BLaER1 treated with 17β-estradiol and CSF1 and Interleukin-3, amounts not matched to agents 10 nM and 100 nM (cell line): ENCODE results near the gene MRFAP1L1.
A peak's percentile ranks its signal among the peaks of the same experiment; 100 is the strongest.

Experiments
- H3K27ac ChIP-seq, 11 experiments: shearing (Covaris generic); formaldehyde crosslinking; 2 replicates each; pipeline ENCODE4 v1.8.1; 2022
- H3K27me3 ChIP-seq, 11 experiments: shearing (Covaris generic); formaldehyde crosslinking; 2 replicates each; pipeline ENCODE4 v1.8.1; 2022
- H3K36me3 ChIP-seq, 11 experiments: shearing (Covaris generic); formaldehyde crosslinking; 2 replicates each; pipeline ENCODE4 v1.8.1; 2022
- H3K4me1 ChIP-seq, 10 experiments: shearing (Covaris generic); formaldehyde crosslinking; 2 replicates each; pipeline ENCODE4 v1.8.1; 2022
- H3K4me2 ChIP-seq, 11 experiments: shearing (Covaris generic); formaldehyde crosslinking; 2 replicates each; pipeline ENCODE4 v1.8.1; 2022
- H3K4me3 ChIP-seq, 10 experiments: shearing (Covaris generic); formaldehyde crosslinking; 2 replicates each; pipeline ENCODE4 v1.8.1; 2022
- H3K9ac ChIP-seq, 11 experiments: shearing (Covaris generic); formaldehyde crosslinking; 2 replicates each; pipeline ENCODE4 v1.8.1; 2022
- H3K9me3 ChIP-seq, 11 experiments: shearing (Covaris generic); formaldehyde crosslinking; replicated peaks in 1 of 11; 2 replicates each; pipeline ENCODE4 v1.8.1; 2022
- H4K20me1 ChIP-seq, 11 experiments: shearing (Covaris generic); formaldehyde crosslinking; 2 replicates each; pipeline ENCODE4 v1.8.1; 2022
- Cebpa-rat ChIP-seq, 11 experiments: shearing (Covaris generic); IDR thresholded peaks; 2 replicates each; pipeline ENCODE4 v1.8.1; 2022

Gene MRFAP1L1

GRCh38 chr4:6692379-6692778 is 17.3 kb downstream of the MRFAP1L1 start:
- Histone ChIP-seq H3K9me3 (no peaks in the 10 kb centered on the region; a peak in 1 of 22 replicates), H3K36me3 (no peaks in the 10 kb centered on the region), H4K20me1 (peaks cover 0 to 11% (median 0%) of the 10 kb centered on the region in 11 experiments; a peak in 4 of 22 replicates), H3K4me1 (peaks cover 85 to 98% (median 95%) of the 10 kb centered on the region in 10 experiments), H3K4me2 (peak overlapping the region; percentile 73 to 89 (median 82); a peak in 16 of 22 replicates), H3K27ac (peak overlapping the region in 9 of 11 experiments; percentile 67 to 83 (median 73); a peak in 16 of 22 replicates), H3K9ac (peak overlapping the region in 5 of 11 experiments; percentile 2 to 57 (median 24); a peak in 5 of 22 replicates), H3K27me3 (no peaks in the 10 kb centered on the region), H3K4me3 (no peak overlapping the region)
- TF ChIP-seq Cebpa-rat (IDR thresholded peaks at IDR 0.05): no peak

GRCh38 chr4:6689506-6689960 is 20.1 kb downstream of the MRFAP1L1 start:
- Histone ChIP-seq H3K9me3 (peaks cover 0 to 5% (median 0%) of the 10 kb centered on the region in 11 experiments; a peak in 2 of 22 replicates), H3K4me3 (peak overlapping the region in 4 of 10 experiments; percentile 19 to 40 (median 22); a peak in 3 of 20 replicates), H4K20me1 (peaks cover 0 to 11% (median 0%) of the 10 kb centered on the region in 11 experiments; a peak in 3 of 22 replicates), H3K27me3 (no peaks in the 10 kb centered on the region), H3K36me3 (no peaks in the 10 kb centered on the region), H3K4me1 (peaks cover 56 to 70% (median 68%) of the 10 kb centered on the region in 10 experiments), H3K9ac (peak overlapping the region in 10 of 11 experiments; percentile 6 to 72 (median 62); a peak in 17 of 22 replicates), H3K27ac (peak overlapping the region in 10 of 11 experiments; percentile 7 to 82 (median 68); a peak in 19 of 22 replicates), H3K4me2 (peak overlapping the region; percentile 72 to 92 (median 88))
- TF ChIP-seq Cebpa-rat (IDR thresholded peaks at IDR 0.05): no peak

DNA sequence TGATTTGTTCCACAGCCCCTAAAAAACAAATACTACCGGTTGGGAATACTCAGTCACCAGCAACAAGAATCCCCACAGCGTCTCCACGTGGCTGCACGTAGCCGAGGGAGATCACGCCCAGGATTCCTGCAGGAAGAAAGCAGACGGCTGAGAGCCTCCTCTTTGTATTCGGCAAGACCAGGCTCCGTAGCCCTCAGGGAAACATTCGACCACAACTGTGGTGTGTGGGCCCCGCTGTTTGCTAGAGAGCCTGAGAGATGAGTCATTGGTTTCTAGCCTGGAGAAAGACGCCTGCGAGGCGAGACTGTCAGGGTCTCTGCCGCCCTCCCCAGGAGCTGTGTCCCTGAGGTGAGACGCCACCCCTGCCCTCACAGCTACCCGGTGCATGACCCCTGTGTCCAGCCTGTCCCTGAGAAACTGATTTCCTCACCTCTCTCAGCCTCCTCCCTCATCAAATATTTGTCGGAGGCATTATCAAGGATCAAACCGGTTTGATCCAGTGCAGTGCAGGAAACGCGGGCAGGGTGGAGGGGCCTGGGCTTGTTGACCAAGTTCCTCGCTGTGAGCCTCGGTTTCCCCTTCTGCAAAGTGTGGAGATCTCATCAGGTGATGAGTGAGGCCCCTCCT is 20.7 kb downstream of the MRFAP1L1 start:
- Histone ChIP-seq H3K4me1 (peaks cover 51 to 65% (median 63%) of the 10 kb centered on the region in 10 experiments), H3K4me3 (peak overlapping the region in 4 of 10 experiments; percentile 19 to 40 (median 22); a peak in 4 of 20 replicates), H3K27ac (peak overlapping the region in 10 of 11 experiments; percentile 7 to 82 (median 68); a peak in 19 of 22 replicates), H3K4me2 (peak overlapping the region; percentile 72 to 92 (median 88)), H3K9me3 (peaks cover 0 to 5% (median 0%) of the 10 kb centered on the region in 11 experiments; a peak in 2 of 22 replicates), H3K27me3 (no peaks in the 10 kb centered on the region), H3K36me3 (no peaks in the 10 kb centered on the region), H3K9ac (peak overlapping the region in 10 of 11 experiments; percentile 6 to 72 (median 62); a peak in 18 of 22 replicates), H4K20me1 (peaks cover 0 to 11% (median 0%) of the 10 kb centered on the region in 11 experiments; a peak in 3 of 22 replicates)
- TF ChIP-seq Cebpa-rat (IDR thresholded peaks at IDR 0.05): no peak

DNA sequence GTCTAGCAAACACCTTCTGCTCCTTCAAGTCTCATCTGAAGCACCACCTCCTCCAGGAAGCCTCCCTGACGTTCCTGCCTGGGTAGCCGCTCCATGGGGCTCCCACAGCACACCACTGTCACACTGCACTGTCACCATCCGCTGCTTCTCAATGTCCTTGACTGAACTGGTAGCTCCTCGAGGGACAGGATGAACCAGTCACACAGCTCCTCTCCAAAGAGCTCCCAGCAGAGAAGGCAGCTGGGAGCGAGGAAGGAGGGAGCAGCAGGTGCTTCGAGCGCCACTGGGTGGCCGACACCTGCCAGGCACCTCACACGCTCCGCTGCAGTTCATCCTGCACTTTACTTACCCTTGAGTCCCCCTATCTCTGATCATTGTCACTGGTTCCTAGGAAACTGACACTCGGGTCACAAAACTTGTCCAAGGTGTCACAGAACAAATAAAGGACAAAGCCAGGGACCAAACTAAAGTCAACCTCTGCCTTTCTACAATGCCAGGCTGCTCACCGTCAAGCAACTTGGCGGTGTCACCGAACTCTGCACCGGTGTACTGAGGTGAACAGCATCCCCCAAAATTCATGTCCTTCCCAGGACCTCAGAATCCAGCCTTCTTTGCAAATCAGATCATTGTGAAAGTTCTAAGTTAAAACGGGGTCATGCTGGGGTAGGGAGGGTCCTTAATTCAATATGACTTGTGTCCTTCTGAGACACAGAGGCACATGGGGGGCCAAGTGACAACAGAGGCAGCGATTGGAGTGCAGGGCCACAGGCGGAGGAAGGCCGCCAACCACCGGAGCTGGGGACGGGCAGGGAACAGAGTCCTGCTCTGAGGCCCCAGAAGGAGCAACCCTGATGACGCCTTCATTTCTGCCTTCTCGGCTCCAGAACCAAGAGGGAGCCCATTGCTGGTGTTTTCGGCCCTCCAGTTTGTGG is 21.5 kb downstream of the MRFAP1L1 start:
- Histone ChIP-seq H3K4me2 (peak overlapping the region; percentile 72 to 92 (median 88)), H3K27ac (peak overlapping the region in 9 of 11 experiments; percentile 40 to 82 (median 69); a peak in 17 of 22 replicates), H3K36me3 (no peaks in the 10 kb centered on the region), H3K9me3 (peaks cover 0 to 5% (median 0%) of the 10 kb centered on the region in 11 experiments; a peak in 2 of 22 replicates), H3K9ac (peak overlapping the region in 8 of 11 experiments; percentile 6 to 72 (median 63); a peak in 13 of 22 replicates), H3K27me3 (no peaks in the 10 kb centered on the region), H3K4me3 (peak overlapping the region in 1 of 10 experiments; percentile 40; a peak in 1 of 20 replicates), H3K4me1 (peaks cover 43 to 58% (median 55%) of the 10 kb centered on the region in 10 experiments), H4K20me1 (peaks cover 0 to 11% (median 0%) of the 10 kb centered on the region in 11 experiments; a peak in 3 of 22 replicates)
- TF ChIP-seq Cebpa-rat (IDR thresholded peaks at IDR 0.05): no peak

DNA sequence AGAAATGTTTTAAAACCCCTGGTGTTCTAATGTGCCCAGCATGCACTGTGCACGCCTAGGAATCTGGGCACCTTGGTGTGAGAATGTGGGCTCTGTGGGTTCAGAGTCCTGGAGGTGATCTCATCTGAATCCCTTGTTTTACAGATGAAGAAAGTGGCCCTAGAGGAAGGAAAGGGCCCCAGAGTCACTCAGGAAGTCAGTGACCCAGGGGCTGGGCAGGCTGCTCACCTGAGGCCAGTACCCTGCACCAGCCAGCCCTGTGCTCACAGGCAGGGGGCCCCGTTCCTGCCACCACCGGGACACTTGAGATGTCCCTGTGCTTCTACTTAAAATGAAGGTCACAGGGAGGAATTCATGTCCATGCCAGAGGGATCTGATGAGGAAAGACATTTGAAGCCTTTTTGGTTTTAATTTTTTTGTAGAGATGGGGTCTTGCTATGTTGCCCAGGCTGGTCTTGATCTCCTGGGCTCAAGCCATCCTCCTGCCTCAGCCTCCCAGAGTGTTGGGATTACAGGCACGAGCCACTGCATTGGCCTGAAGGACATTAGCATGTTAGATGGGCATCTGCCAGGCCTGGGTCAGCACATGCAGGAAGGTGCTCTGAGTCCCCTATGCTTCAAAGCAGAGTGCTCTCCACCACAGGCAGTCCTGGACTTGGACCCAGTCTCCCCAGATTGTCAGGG is 23.4 kb downstream of the MRFAP1L1 start:
- Histone ChIP-seq H3K9me3 (peaks cover 0 to 5% (median 0%) of the 10 kb centered on the region in 11 experiments; a peak in 2 of 22 replicates), H3K4me1 (peaks cover 35 to 47% (median 42%) of the 10 kb centered on the region in 10 experiments), H3K27me3 (no peaks in the 10 kb centered on the region), H3K4me3 (no peak overlapping the region), H3K36me3 (no peaks in the 10 kb centered on the region), H4K20me1 (peaks cover 0 to 11% (median 0%) of the 10 kb centered on the region in 11 experiments; a peak in 3 of 22 replicates), H3K27ac (no peak overlapping the region; a peak in 1 of 22 replicates), H3K4me2 (no peak overlapping the region), H3K9ac (no peak overlapping the region)
- TF ChIP-seq Cebpa-rat (IDR thresholded peaks at IDR 0.05): no peak

DNA sequence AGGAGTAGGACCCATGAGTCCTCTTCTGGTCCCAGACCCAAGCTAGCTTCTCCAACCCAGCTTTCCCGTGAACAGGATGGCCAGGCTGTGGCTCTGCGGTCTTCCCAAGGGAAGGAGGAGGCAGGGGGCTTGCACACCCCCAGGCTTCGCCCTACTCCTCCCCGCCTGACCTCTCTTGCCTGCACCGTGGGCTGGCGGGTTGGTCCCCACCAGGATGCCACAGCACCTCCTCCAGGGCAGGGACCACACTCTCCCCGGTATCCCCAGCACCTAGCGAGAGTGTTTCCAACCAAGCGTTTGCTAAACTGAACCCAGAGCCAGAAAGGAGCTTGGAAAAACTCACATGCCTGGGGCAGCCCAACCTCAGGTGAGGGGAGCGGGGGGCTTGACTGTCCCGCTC is 25.0 kb downstream of the MRFAP1L1 start:
- Histone ChIP-seq H3K4me2 (no peak overlapping the region), H3K4me1 (peaks cover 20 to 32% (median 26%) of the 10 kb centered on the region in 10 experiments), H3K9ac (no peak overlapping the region), H3K27me3 (no peaks in the 10 kb centered on the region), H3K27ac (peak overlapping the region in 1 of 11 experiments; percentile 5; a peak in 1 of 22 replicates), H3K4me3 (no peak overlapping the region), H3K9me3 (peaks cover 0 to 13% (median 4%) of the 10 kb centered on the region in 11 experiments; a peak in 9 of 22 replicates), H4K20me1 (peaks cover 0 to 13% (median 0%) of the 10 kb centered on the region in 11 experiments; a peak in 5 of 22 replicates), H3K36me3 (peaks cover 3 to 11% (median 9%) of the 10 kb centered on the region in 11 experiments; a peak in 18 of 22 replicates)
- TF ChIP-seq Cebpa-rat (IDR thresholded peaks at IDR 0.05): no peak

DNA sequence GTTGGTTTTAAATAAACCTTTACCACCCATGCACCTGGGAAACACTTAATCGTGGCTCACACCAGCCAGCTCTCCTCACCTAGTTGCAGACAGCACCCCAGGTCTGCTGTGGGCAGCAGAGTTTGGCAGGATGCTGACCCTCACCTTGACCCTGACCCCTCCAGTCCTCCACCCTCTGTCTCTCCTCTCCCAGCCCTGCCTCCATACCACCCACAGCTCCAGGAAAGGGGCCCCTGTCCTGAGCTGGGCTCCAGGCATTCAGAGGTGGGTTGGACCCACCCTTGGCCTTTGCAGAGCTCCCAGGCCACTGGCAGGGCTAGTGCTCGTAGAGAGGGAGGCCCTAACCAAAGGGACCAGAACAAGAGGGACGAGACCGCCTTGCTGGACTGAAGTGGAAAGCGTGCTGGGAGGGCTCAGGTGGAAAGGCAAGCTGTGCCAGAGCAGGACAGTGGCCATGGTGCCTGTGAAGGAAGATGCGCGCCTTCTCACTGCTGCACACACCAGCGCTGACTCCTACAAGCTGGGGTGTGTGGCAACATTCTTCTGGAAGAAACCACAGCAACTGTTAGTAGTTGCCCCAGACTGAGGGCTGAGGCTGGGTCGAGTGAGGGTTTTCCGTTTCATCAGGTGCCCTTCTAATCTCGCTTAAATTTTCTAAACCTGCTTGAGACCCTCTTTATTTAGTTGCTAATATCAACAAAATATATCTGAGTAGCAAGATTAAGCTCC is 26.6 kb downstream of the MRFAP1L1 start:
- H4K20me1 ChIP-seq: peaks cover 0 to 22% (median 3%) of the 10 kb centered on the region in 11 experiments; a peak in 10 of 22 replicates
- no peak overlapping the region for H3K4me3 ChIP-seq
- H3K9me3 ChIP-seq: peaks cover 0 to 20% (median 4%) of the 10 kb centered on the region in 11 experiments; a peak in 10 of 22 replicates
- peaks cover 3 to 31% (median 24%) of the 10 kb centered on the region in 10 experiments for H3K4me1 ChIP-seq
- peak overlapping the region in 3 of 11 experiments; percentile 25 to 35 (median 34); a peak in 4 of 22 replicates for H3K27ac ChIP-seq
- no peak for TF ChIP-seq Cebpa-rat (IDR thresholded peaks at IDR 0.05)
- peaks cover 10 to 27% (median 23%) of the 10 kb centered on the region in 11 experiments; a peak in 20 of 22 replicates for H3K36me3 ChIP-seq
- H3K27me3 ChIP-seq: no peaks in the 10 kb centered on the region
- H3K4me2 ChIP-seq: peak overlapping the region in 1 of 11 experiments; percentile 14; a peak in 2 of 22 replicates
- no peak overlapping the region for H3K9ac ChIP-seq
